Transverse colon (tissue), 4 donors: ENCODE data around the gene SLIT1. TPM values are rescaled to one million over a fixed set of nuclear protein-coding genes. Genes with fewer than 3 reads are reported as not detected.

ENCODE experiments used
- DNase-seq: peaks from one replicate; pipeline ENCODE4 v3.0.0-alpha.2; 2019
- H3K27ac ChIP-seq, 4 donors: fragments of 200-600 bp; sonication (generic); 2 replicates each; pipeline ENCODE4 v1.5.1; 2016 to 2018; ENCODE audit warnings: inconsistent platforms in 4 of 4
- H3K27me3 ChIP-seq: fragments of 200-600 bp; sonication (generic); 2 replicates; pipeline ENCODE4 v1.5.1; 2017; ENCODE audit warnings: inconsistent platforms
- H3K36me3 ChIP-seq, 4 donors: fragments of 200-600 bp; sonication (generic); 2 replicates each; pipeline ENCODE4 v1.5.1; 2017 to 2019; ENCODE audit warnings: inconsistent platforms in 4 of 4
- H3K4me1 ChIP-seq, 4 donors: fragments of 200-600 bp; sonication (generic); 2 replicates each; pipeline ENCODE4 v1.5.1; 2017 to 2020; ENCODE audit warnings: inconsistent platforms in 4 of 4
- H3K4me3 ChIP-seq, 4 donors: fragments of 200-600 bp; sonication (generic); 1 replicate in 1 of 4; 2 replicates in 3 of 4; pipeline versions ENCODE4 v1.5.1 to v1.6.1; 2017 to 2019; ENCODE audit warnings: inconsistent platforms in 4 of 4
- H3K9me3 ChIP-seq, 2 donors: fragments of 200-600 bp; sonication (generic); 2 replicates each; pipeline ENCODE4 v1.5.1; 2017 to 2019; ENCODE audit warnings: inconsistent platforms in 2 of 2
- CTCF ChIP-seq, 5 experiments: fragments of 200-600 bp in 3 of 5; fragments of 450-650 bp in 2 of 5; sonication (generic) in 3 of 5; IDR thresholded peaks; 1 replicate in 2 of 5; 2 replicates in 3 of 5; pipeline ENCODE4 v1.5.1; 2016 to 2017; ENCODE audit warnings: antibody characterized with exemption in 5 of 5, inconsistent platforms in 3 of 5, mild to moderate bottlenecking in 2 of 5, moderate library complexity in 1 of 5
- EP300 ChIP-seq: sonication (generic); formaldehyde crosslinking; IDR thresholded peaks from one replicate; pipeline ENCODE4 v1.6.1; 2017; ENCODE audit warnings: antibody characterized with exemption, low read depth
- POLR2A ChIP-seq: fragments of 450-650 bp; IDR thresholded peaks from one replicate; pipeline ENCODE4 v1.6.1; 2016; ENCODE audit warnings: antibody characterized with exemption, mild to moderate bottlenecking, moderate library complexity
- POLR2AphosphoS5 ChIP-seq, 3 donors: sonication (generic); formaldehyde crosslinking; IDR thresholded peaks; one replicate each; pipeline ENCODE4 v1.6.1; 2016; ENCODE audit warnings: antibody characterized with exemption in 3 of 3
- WGBS, 2 donors: methylation state at CpG; one replicate each; pipeline ENCODE4 v1.1.5; 2018; ENCODE audit warnings: low coverage in 1 of 2; 5-methylcytosine and 5-hydroxymethylcytosine counted together
- in situ Hi-C, 4 donors: fragments of 200-750 bp; cut with MboI; loops; one replicate each; pipeline versions ENCODE4 v1.15.0 to v1.15.1; 2017; ENCODE audit warnings: low sequenced_read_pairs in 3 of 4, low pct_ligation_motif_present in 1 of 4, low pct_unique_long_range_greater_than_20kb in 1 of 4
- intact Hi-C: fragments of 100-400 bp; cut with DNase I; formaldehyde crosslinking; loops from one replicate; pipeline ENCODE4 v1.15.1; 2023; ENCODE audit warnings: low total_unique reads
- total RNA-seq, 4 donors: library from RNA; depleted of rRNA; stranded (reverse); fragments of >200 nt; gene quantifications; one replicate each; pipeline ENCODE4 v1.1.0, GENCODE V29; 2016

SLIT1 gene
- total RNA-seq, 4 donors from 2014 or later: 0.27 to 1.9 (median 0.32) TPM; not detected in 1

- Histone ChIP-seq H3K27me3 (peaks cover 18% of the 10 kb centered on the region), H3K4me1 (no peaks in the 10 kb centered on the region), H3K27ac (no peak overlapping the region), H3K9me3 (no peaks in the 10 kb centered on the region), H3K36me3 (no peaks in the 10 kb centered on the region), H3K4me3 (no peak overlapping the region)
- WGBS, 2 donors: 77% methylated on average over 15 of the region's 16 CpGs; no CpG with 5 or more reads in 1 of the 2 donors
- no peak for DNase-seq
- in situ Hi-C loops: loop anchor here in 1 of 4 donors (25.0 kb wide), 1 partner anchor 294 kb away; no protein-coding TSS in a partner anchor
- TF ChIP-seq POLR2A: no peak
- intact Hi-C loops: no loop called here
Observed at GRCh38 chr10:97067716-97068391, 117.9 kb downstream of the SLIT1 start.

GRCh38 chr10:97066877-97067555 lies 118.7 kb downstream of the SLIT1 start:
- Histone ChIP-seq H3K27ac (no peak overlapping the region), H3K36me3 (no peaks in the 10 kb centered on the region), H3K4me3 (no peak overlapping the region), H3K9me3 (no peaks in the 10 kb centered on the region), H3K27me3 (peaks cover 10% of the 10 kb centered on the region), H3K4me1 (no peaks in the 10 kb centered on the region)
- DNase-seq: no peak
- TF ChIP-seq EP300 (no peak), POLR2AphosphoS5 (IDR thresholded peaks at IDR 0.05) (no peak), CTCF (IDR thresholded peaks at IDR 0.05) (no peak), POLR2A (no peak)
- in situ Hi-C loops (loop anchor here in 1 of 4 donors (25.0 kb wide), 1 partner anchor 295 kb away; no protein-coding TSS in a partner anchor), intact Hi-C loops (no loop called here)
- WGBS, 2 donors: 81 to 100% methylated on average over 2 to 12 of the region's 13 CpGs

GRCh38 chr10:97065686-97066660 lies 119.8 kb downstream of the SLIT1 start:
- in situ Hi-C loops: loop anchor here in 1 of 4 donors (25.0 kb wide), 1 partner anchor 296 kb away; no protein-coding TSS in a partner anchor
- no peaks in the 10 kb centered on the region for H3K4me1 ChIP-seq
- no peaks in the 10 kb centered on the region for H3K36me3 ChIP-seq
- no peak for TF ChIP-seq POLR2A
- no peak for TF ChIP-seq EP300
- TF ChIP-seq CTCF (IDR thresholded peaks at IDR 0.05): no peak
- TF ChIP-seq POLR2AphosphoS5 (IDR thresholded peaks at IDR 0.05): no peak
- 66% methylated on average over 18 of the region's 18 CpGs; no CpG with 5 or more reads in 1 of the 2 donors for WGBS, 2 donors
- H3K27ac ChIP-seq: no peak overlapping the region
- H3K9me3 ChIP-seq: no peaks in the 10 kb centered on the region
- H3K27me3 ChIP-seq: no peaks in the 10 kb centered on the region
- intact Hi-C loops: no loop called here
- no peak for DNase-seq
- no peak overlapping the region for H3K4me3 ChIP-seq

GRCh38 chr10:97065128-97065527 lies 120.6 kb downstream of the SLIT1 start:
- no peaks in the 10 kb centered on the region for H3K4me1 ChIP-seq
- H3K36me3 ChIP-seq: no peaks in the 10 kb centered on the region
- no peaks in the 10 kb centered on the region for H3K27me3 ChIP-seq
- no peak overlapping the region for H3K27ac ChIP-seq
- H3K4me3 ChIP-seq: no peak overlapping the region
- intact Hi-C loops (no loop called here), in situ Hi-C loops (loop anchor here in 1 of 4 donors (25.0 kb wide), 1 partner anchor 297 kb away; no protein-coding TSS in a partner anchor)
- no peak for TF ChIP-seq POLR2AphosphoS5 (IDR thresholded peaks at IDR 0.05)
- TF ChIP-seq CTCF (IDR thresholded peaks at IDR 0.05): no peak
- no peak for TF ChIP-seq EP300
- no peaks in the 10 kb centered on the region for H3K9me3 ChIP-seq
- DNase-seq: no peak
- 42% methylated on average over 1 of the region's 1 CpG; no CpG with 5 or more reads in 1 of the 2 donors for WGBS, 2 donors
